Hematopoietic multipotent progenitor cell treated with erythropoietin and hydrocortisone succinate and interleukin-3 and kit ligand, for 15 days (in vitro differentiated cells): Measurements from ENCODE around the gene BRINP3.

Experiments used
- DNase-seq: peaks from one replicate; pipeline ENCODE4 v3.0.0-alpha.2; 2015; ENCODE audit warnings: low spot score

The BRINP3 gene

GRCh38 chr1:190322274-190322673, 155.4 kb downstream of the BRINP3 start:
- DNase-seq: no peak

- DNase-seq: no peak
Observed at GRCh38 chr1:190320952-190321351, 156.7 kb downstream of the BRINP3 start.

GRCh38 chr1:190312763-190313162, 164.9 kb downstream of the BRINP3 start:
- DNase-seq: no peak

GRCh38 chr1:190303501-190303900, 174.2 kb downstream of the BRINP3 start:
- DNase-seq: no peak

GRCh38 chr1:190296453-190296852, 181.2 kb downstream of the BRINP3 start:
- DNase-seq: no peak

- DNase-seq: no peak
Observed at GRCh38 chr1:190289897-190290296, 187.8 kb downstream of the BRINP3 start.

GRCh38 chr1:190286111-190286510, 191.6 kb downstream of the BRINP3 start:
- DNase-seq: no peak

GRCh38 chr1:190277107-190277506, 200.6 kb downstream of the BRINP3 start:
- DNase-seq: no peak

- no peak for DNase-seq
Observed at GRCh38 chr1:190274721-190275120, 202.9 kb downstream of the BRINP3 start.

GRCh38 chr1:190273161-190273560, 204.5 kb downstream of the BRINP3 start:
- no peak for DNase-seq

- no peak for DNase-seq
Observed at GRCh38 chr1:190262538-190262937, 215.1 kb downstream of the BRINP3 start.

- DNase-seq: no peak
Observed at GRCh38 chr1:190259424-190259823, 218.2 kb downstream of the BRINP3 start.

- no peak for DNase-seq
Observed at GRCh38 chr1:190258003-190258402, 219.7 kb downstream of the BRINP3 start.

GRCh38 chr1:190252046-190252445, 225.6 kb downstream of the BRINP3 start:
- no peak for DNase-seq

- no peak for DNase-seq
Observed at GRCh38 chr1:190250368-190250767, 227.3 kb downstream of the BRINP3 start.

GRCh38 chr1:190244406-190244805, 233.3 kb downstream of the BRINP3 start:
- no peak for DNase-seq

GRCh38 chr1:190243056-190243455, 234.6 kb downstream of the BRINP3 start:
- no peak for DNase-seq

GRCh38 chr1:190226006-190226405, 251.7 kb downstream of the BRINP3 start:
- no peak for DNase-seq

GRCh38 chr1:190212450-190212849, 265.2 kb downstream of the BRINP3 start:
- DNase-seq: no peak

- DNase-seq: no peak
Observed at GRCh38 chr1:190207733-190208132, 269.9 kb downstream of the BRINP3 start.

GRCh38 chr1:190205713-190206112, 272.0 kb downstream of the BRINP3 start:
- no peak for DNase-seq

GRCh38 chr1:190196020-190196419, 281.6 kb downstream of the BRINP3 start:
- no peak for DNase-seq

- no peak for DNase-seq
Observed at GRCh38 chr1:190193508-190194115, 284.1 kb downstream of the BRINP3 start.

- DNase-seq: no peak
Observed at GRCh38 chr1:190192627-190193026, 285.0 kb downstream of the BRINP3 start.

- no peak for DNase-seq
Observed at GRCh38 chr1:190183588-190183987, 294.1 kb downstream of the BRINP3 start.
